ENCODE measurements around the gene NOTUM. TPM values are rescaled to one million over a fixed set of nuclear protein-coding genes. Genes with fewer than 3 reads are reported as not detected.

Gene NOTUM
- polyA plus RNA-seq, 1 experiment = 0.06 TPM

- Histone ChIP-seq H3K27me3 (ENCODE audit: control insufficient read depth, insufficient read depth, low read length) (no peaks in the 10 kb centered on the region), H3K4me3 (ENCODE audit: low read depth, low read length) (no peak overlapping the region), H3K36me3 (ENCODE audit: control insufficient read depth, insufficient read depth, low read length) (peaks cover 3% of the 10 kb centered on the region)
- ChIA-PET CTCF (interaction anchor here (1.1 kb wide), 1 partner anchor 8 kb away, joined by 4 read pairs; no protein-coding TSS in a partner anchor), POLR2A (no interaction called here)
- no peak for DNase-seq (ENCODE audit: low read depth)
- TF ChIP-seq CTCF (IDR thresholded peaks at IDR 0.05; ENCODE audit: insufficient read depth, low read depth, low read length) = no peak
Measured at GRCh38 chr17:81996232-81996756, 35.3 kb upstream of the NOTUM start.

GRCh38 chr17:81995463-81996231, 34.7 kb upstream of the NOTUM start:
- Histone ChIP-seq H3K4me3 (ENCODE audit: low read depth, low read length) (no peak overlapping the region), H3K36me3 (ENCODE audit: control insufficient read depth, insufficient read depth, low read length) (peaks cover 3% of the 10 kb centered on the region), H3K27me3 (ENCODE audit: control insufficient read depth, insufficient read depth, low read length) (no peaks in the 10 kb centered on the region)
- POLR2A ChIA-PET = no interaction called here
- no peak for TF ChIP-seq CTCF (IDR thresholded peaks at IDR 0.05; ENCODE audit: insufficient read depth, low read depth, low read length)
- no peak for DNase-seq (ENCODE audit: low read depth)
- CTCF ChIA-PET = interaction anchor here (0.6 to 1.5 kb wide), 3 partner anchors 9 to 36 kb away, joined by 3 to 6 read pairs (median 4); no protein-coding TSS in a partner anchor

- H3K27me3 ChIP-seq (ENCODE audit: control insufficient read depth, insufficient read depth, low read length) = no peaks in the 10 kb centered on the region
- ChIA-PET POLR2A (no interaction called here), CTCF (interaction anchor here (1.1 to 1.5 kb wide), 2 partner anchors 9 to 35 kb away, joined by 4 to 6 read pairs; no protein-coding TSS in a partner anchor)
- peaks cover 3% of the 10 kb centered on the region for H3K36me3 ChIP-seq (ENCODE audit: control insufficient read depth, insufficient read depth, low read length)
- no peak for TF ChIP-seq CTCF (IDR thresholded peaks at IDR 0.05; ENCODE audit: insufficient read depth, low read depth, low read length)
- H3K4me3 ChIP-seq (ENCODE audit: low read depth, low read length) = no peak overlapping the region
- DNase-seq (ENCODE audit: low read depth) = no peak
Measured at GRCh38 chr17:81994593-81995462, 33.8 kb upstream of the NOTUM start.

- Histone ChIP-seq H3K36me3 (ENCODE audit: control insufficient read depth, insufficient read depth, low read length) (peaks cover 3% of the 10 kb centered on the region; the same call in 1 of the 2 replicates), H3K4me3 (ENCODE audit: low read depth, low read length) (no peak overlapping the region), H3K27me3 (ENCODE audit: control insufficient read depth, insufficient read depth, low read length) (no peaks in the 10 kb centered on the region)
- ChIA-PET CTCF (interaction anchor here (1.5 kb wide), 1 partner anchor 35 kb away, joined by 6 read pairs; no protein-coding TSS in a partner anchor), POLR2A (no interaction called here)
- DNase-seq (ENCODE audit: low read depth) = no peak
- no peak for TF ChIP-seq CTCF (IDR thresholded peaks at IDR 0.05; ENCODE audit: insufficient read depth, low read depth, low read length)
Measured at GRCh38 chr17:81993729-81994592, 33.0 kb upstream of the NOTUM start.

All from BJ (cell line).